Measurements from ENCODE around the gene OR52A1.

GRCh38 chr11:5159806-5160205 is 5.2 kb upstream of the OR52A1 start:
- TF ChIP-seq SIN3A (IDR thresholded peaks at IDR 0.05; ENCODE audit: borderline replicate concordance, insufficient read depth, low read depth, low read length) (no peak), CTCF (IDR thresholded peaks at IDR 0.05) (no peak)
